ENCODE results near the gene CD44. TPM values are rescaled to one million over a fixed set of nuclear protein-coding genes. Genes with fewer than 3 reads are reported as not detected.

The CD44 gene
- total RNA-seq, 3 donors from 2014 or later (not counting 1 experiment from before 2014, with no cell fraction given), result 354 to 638 (median 490) TPM

- Histone ChIP-seq H3K4me3 (ENCODE audit: low read length) (no peak overlapping the region), H3K27me3 (ENCODE audit: control insufficient read depth, insufficient read depth, low read length) (no peaks in the 10 kb centered on the region), H3K27ac (ENCODE audit: low read length) (no peak overlapping the region), H3K36me3 (ENCODE audit: control insufficient read depth, insufficient read depth, low read length) (no peaks in the 10 kb centered on the region), H3K4me1 (ENCODE audit: control insufficient read depth, insufficient read depth, low read length) (peaks cover 8% of the 10 kb centered on the region), H3K9me3 (ENCODE audit: control insufficient read depth, insufficient read depth, low read length) (no peaks in the 10 kb centered on the region)
- H3K4me3 Mint-ChIP-seq, result no peak overlapping the region
- ATAC-seq (no peak), DNase-seq (no peak)
- WGBS (ENCODE audit: insufficient coverage), result 90% methylated on average over 2 of the region's 2 CpGs
- no peaks in the 10 kb centered on the region for H3K36me3 Mint-ChIP-seq
- no peak for TF ChIP-seq CTCF (IDR thresholded peaks at IDR 0.05)
- H3K4me1 Mint-ChIP-seq, result peaks cover 19 to 29% of the 10 kb centered on the region in 2 donors
- peaks cover 5 to 8% of the 10 kb centered on the region in 2 donors for H3K27me3 Mint-ChIP-seq (ENCODE audit: low read depth in 2 of 2)
- intact Hi-C loops (cut with micrococcal nuclease), result loop anchor here (10.0 kb wide), 1 partner anchor 47 kb away; no protein-coding TSS in a partner anchor
- no peak overlapping the region for H3K27ac Mint-ChIP-seq
- no peaks in the 10 kb centered on the region for H3K9me3 Mint-ChIP-seq
These were observed 11.4 kb upstream of the CD44 start for GRCh38 chr11:35127619-35128018.

DNA sequence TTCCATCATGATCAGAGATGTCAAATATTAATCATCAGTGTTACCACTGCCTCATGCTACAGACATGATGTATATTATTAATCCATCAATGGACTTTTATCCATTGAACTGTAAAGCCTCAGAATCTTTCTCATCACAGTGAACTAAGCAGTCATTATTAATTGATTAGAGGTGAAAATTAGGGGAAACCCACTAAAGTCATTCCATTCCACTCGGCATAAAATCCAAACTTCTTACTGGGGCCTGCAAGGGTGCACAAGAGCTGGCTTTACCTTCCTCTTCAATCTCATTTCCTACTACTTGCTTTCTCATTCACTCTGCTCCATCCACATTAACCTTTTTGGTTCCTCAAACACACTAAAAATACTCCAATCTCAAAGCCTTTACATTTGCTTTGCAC lies 7.9 kb upstream of the CD44 start:
- no peak overlapping the region for H3K4me3 ChIP-seq (ENCODE audit: low read length)
- no peaks in the 10 kb centered on the region for H3K36me3 Mint-ChIP-seq
- intact Hi-C loops (cut with micrococcal nuclease), result no loop called here
- WGBS (ENCODE audit: insufficient coverage), result 67% methylated on average over 1 of the region's 1 CpG
- no peak overlapping the region for H3K27ac ChIP-seq (ENCODE audit: low read length)
- H3K9me3 ChIP-seq (ENCODE audit: control insufficient read depth, insufficient read depth, low read length), result no peaks in the 10 kb centered on the region
- peaks cover 22 to 29% of the 10 kb centered on the region in 2 donors for H3K4me1 Mint-ChIP-seq
- H3K4me3 Mint-ChIP-seq, result no peak overlapping the region
- H3K27me3 Mint-ChIP-seq (ENCODE audit: low read depth in 2 of 2), result peaks cover 5 to 8% of the 10 kb centered on the region in 2 donors
- DNase-seq, result no peak
- peaks cover 5% of the 10 kb centered on the region for H3K4me1 ChIP-seq (ENCODE audit: control insufficient read depth, insufficient read depth, low read length)
- no peaks in the 10 kb centered on the region for H3K27me3 ChIP-seq (ENCODE audit: control insufficient read depth, insufficient read depth, low read length)
- ATAC-seq, result no peak
- no peak overlapping the region for H3K27ac Mint-ChIP-seq
- peaks cover 0 to 3% of the 10 kb centered on the region in 2 donors for H3K9me3 Mint-ChIP-seq
- no peak for TF ChIP-seq CTCF (IDR thresholded peaks at IDR 0.05)
- H3K36me3 ChIP-seq (ENCODE audit: control insufficient read depth, insufficient read depth, low read length), result no peaks in the 10 kb centered on the region

GRCh38 chr11:35131886-35132285 lies 7.1 kb upstream of the CD44 start:
- H3K4me3 ChIP-seq (ENCODE audit: low read length), result no peak overlapping the region
- Mint-ChIP-seq H3K4me3 (no peak overlapping the region), H3K9me3 (peaks cover 0 to 3% of the 10 kb centered on the region in 2 donors), H3K27ac (no peak overlapping the region), H3K4me1 (peaks cover 22 to 24% of the 10 kb centered on the region in 2 donors), H3K27me3 (ENCODE audit: low read depth in 2 of 2) (peaks cover under 1 to 2% of the 10 kb centered on the region in 2 donors), H3K36me3 (no peaks in the 10 kb centered on the region)
- H3K4me1 ChIP-seq (ENCODE audit: control insufficient read depth, insufficient read depth, low read length), result no peaks in the 10 kb centered on the region
- no peak for DNase-seq
- intact Hi-C loops (cut with micrococcal nuclease), result no loop called here
- no peak overlapping the region for H3K27ac ChIP-seq (ENCODE audit: low read length)
- 63% methylated on average over 4 of the region's 4 CpGs for WGBS (ENCODE audit: insufficient coverage)
- TF ChIP-seq CTCF (IDR thresholded peaks at IDR 0.05), result no peak
- H3K36me3 ChIP-seq (ENCODE audit: control insufficient read depth, insufficient read depth, low read length), result no peaks in the 10 kb centered on the region
- no peaks in the 10 kb centered on the region for H3K27me3 ChIP-seq (ENCODE audit: control insufficient read depth, insufficient read depth, low read length)
- no peaks in the 10 kb centered on the region for H3K9me3 ChIP-seq (ENCODE audit: control insufficient read depth, insufficient read depth, low read length)
- no peak for ATAC-seq

DNA sequence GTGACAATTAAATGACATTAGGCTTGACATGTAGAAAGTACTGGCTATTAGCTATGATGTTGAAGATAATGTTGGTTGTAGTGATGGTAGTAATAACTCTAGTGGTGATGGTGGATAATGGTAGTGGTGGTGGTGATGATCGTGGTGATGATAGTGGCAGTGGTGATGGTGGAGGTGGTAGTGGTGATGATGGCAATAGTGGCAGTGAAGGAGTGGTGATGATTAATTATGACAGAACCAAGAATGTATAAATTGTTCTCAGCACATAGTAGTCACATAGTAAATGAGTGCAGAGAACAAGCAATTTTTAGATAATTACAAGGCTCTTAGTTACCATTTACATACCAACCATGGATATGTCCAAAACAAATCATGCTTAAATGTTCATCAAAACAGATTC lies 5.3 kb upstream of the CD44 start:
- no peak overlapping the region for H3K4me3 Mint-ChIP-seq
- peaks cover 5% of the 10 kb centered on the region for H3K4me1 ChIP-seq (ENCODE audit: control insufficient read depth, insufficient read depth, low read length)
- H3K27ac ChIP-seq (ENCODE audit: low read length), result no peak overlapping the region
- peaks cover 0 to 3% of the 10 kb centered on the region in 2 donors for H3K9me3 Mint-ChIP-seq
- 71% methylated on average over 1 of the region's 1 CpG for WGBS (ENCODE audit: insufficient coverage)
- TF ChIP-seq CTCF (IDR thresholded peaks at IDR 0.05), result no peak
- intact Hi-C loops (cut with micrococcal nuclease), result no loop called here
- DNase-seq (no peak), ATAC-seq (no peak)
- H3K36me3 ChIP-seq (ENCODE audit: control insufficient read depth, insufficient read depth, low read length), result no peaks in the 10 kb centered on the region
- no peaks in the 10 kb centered on the region for H3K36me3 Mint-ChIP-seq
- H3K27me3 ChIP-seq (ENCODE audit: control insufficient read depth, insufficient read depth, low read length), result no peaks in the 10 kb centered on the region
- H3K27me3 Mint-ChIP-seq (ENCODE audit: low read depth in 2 of 2), result peaks cover 0 to 3% of the 10 kb centered on the region in 2 donors
- H3K27ac Mint-ChIP-seq, result no peak overlapping the region
- H3K4me1 Mint-ChIP-seq, result peaks cover 33 to 35% of the 10 kb centered on the region in 2 donors
- no peak overlapping the region for H3K4me3 ChIP-seq (ENCODE audit: low read length)
- no peaks in the 10 kb centered on the region for H3K9me3 ChIP-seq (ENCODE audit: control insufficient read depth, insufficient read depth, low read length)

Measured in natural killer cell (primary cell).